Mammary epithelial cell (primary cell): ENCODE measurements around the gene TVP23C.

Experiments
- EZH2 ChIP-seq: IDR thresholded peaks from 2 replicates; pipeline ENCODE4 v1.6.1; 2012; ENCODE audit warnings: low read length, inconsistent platforms, borderline replicate concordance
- TF ChIP-seq, protein P1 (sequence below), 2 donors: IDR thresholded peaks in 1 of 2; conservative IDR thresholded peaks in 1 of 2; 2 replicates each; pipeline ENCODE4 v1.5.1; 2011 to 2012; ENCODE audit warnings: inconsistent platforms in 2 of 2, low read length in 2 of 2, mild to moderate bottlenecking in 2 of 2, control low read depth in 1 of 2, low read depth in 1 of 2; ENCODE audit not compliant: insufficient read depth in 1 of 2; ENCODE audit errors: extremely low read depth in 1 of 2

DNA sequence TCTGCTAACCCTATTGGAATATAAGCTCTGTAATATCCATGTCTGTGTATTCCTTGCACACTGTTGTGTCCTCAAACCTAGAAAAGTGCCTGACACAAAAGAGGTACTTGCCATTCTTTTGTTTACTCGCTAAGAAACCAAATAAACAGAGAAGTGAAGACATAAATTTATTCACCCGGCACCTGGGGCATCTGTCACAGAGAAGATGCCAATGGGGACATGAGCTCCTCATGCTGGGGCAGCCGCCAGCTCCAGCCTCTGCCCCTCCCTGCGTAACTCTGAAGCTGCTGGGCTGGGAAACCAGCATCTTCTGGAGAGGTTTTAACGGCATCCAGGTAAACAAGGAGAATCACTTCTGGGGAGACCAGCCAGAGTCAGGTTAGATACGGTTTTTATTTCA is 80.8 kb downstream of the TVP23C start:
- TF ChIP-seq EZH2, result no peak
- TF ChIP-seq, protein P1, sequence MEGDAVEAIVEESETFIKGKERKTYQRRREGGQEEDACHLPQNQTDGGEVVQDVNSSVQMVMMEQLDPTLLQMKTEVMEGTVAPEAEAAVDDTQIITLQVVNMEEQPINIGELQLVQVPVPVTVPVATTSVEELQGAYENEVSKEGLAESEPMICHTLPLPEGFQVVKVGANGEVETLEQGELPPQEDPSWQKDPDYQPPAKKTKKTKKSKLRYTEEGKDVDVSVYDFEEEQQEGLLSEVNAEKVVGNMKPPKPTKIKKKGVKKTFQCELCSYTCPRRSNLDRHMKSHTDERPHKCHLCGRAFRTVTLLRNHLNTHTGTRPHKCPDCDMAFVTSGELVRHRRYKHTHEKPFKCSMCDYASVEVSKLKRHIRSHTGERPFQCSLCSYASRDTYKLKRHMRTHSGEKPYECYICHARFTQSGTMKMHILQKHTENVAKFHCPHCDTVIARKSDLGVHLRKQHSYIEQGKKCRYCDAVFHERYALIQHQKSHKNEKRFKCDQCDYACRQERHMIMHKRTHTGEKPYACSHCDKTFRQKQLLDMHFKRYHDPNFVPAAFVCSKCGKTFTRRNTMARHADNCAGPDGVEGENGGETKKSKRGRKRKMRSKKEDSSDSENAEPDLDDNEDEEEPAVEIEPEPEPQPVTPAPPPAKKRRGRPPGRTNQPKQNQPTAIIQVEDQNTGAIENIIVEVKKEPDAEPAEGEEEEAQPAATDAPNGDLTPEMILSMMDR (conservative IDR thresholded peaks at IDR 0.05 in 1 of 2, IDR thresholded peaks at IDR 0.05 in 1 of 2; ENCODE audit: extremely low read depth in 1 of 2, insufficient read depth in 1 of 2, low read depth in 1 of 2, low read length in 2 of 2), result no peak
